ENCODE results near the gene PXT1.
"Not testable (repeated sequence)": the region's sequence is repeated elsewhere in the genome, so short reads cannot be mapped to it uniquely, and the experiment has no call there.

PXT1 gene

DNA sequence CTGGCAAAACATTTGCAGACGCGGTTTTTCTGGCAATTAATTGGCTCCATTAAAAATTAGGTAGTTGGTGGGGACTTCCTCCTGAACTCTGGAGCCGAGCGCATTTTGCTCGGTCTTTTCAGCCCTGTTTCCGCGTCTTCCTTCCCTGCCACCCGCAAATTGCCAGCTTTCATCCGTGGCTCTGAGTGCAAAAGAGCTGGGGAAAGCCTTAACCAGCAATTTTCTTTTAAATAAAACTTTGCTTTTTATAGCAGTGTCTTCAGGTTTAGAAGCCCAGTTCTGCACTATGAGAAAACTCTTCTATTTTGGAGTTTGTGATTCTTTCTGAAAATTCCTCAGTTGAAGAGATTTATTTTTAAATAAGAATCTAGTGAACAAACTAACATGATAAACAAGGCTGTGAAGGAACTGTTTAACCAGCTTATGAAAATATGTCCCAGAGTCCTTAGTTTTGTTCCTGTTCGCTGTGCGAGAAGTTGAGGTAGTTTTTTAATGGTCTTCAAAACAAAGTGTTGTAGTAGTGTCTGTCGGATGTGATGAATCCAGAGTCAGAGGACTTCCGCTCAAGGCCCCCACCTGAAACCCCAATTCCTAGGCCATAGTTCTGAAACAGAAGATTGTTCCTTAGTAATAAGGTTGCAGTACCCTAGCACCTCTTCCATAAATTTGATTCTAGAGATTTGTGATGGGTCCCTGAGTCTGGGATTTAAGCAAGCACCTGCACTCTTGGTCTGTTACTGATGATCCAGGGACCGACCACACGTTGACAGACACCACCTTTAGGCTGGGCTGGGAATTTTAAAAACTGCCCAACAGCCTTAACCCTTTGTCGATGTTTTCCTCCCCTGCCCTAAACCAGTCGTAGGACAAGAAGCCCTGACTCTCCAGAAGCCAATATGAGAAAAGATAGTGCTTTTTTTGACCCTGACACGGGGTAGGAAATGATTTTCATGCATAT lies 1.1 kb upstream of the PXT1 start:
- peak; percentile 26 for DNase-seq

DNA sequence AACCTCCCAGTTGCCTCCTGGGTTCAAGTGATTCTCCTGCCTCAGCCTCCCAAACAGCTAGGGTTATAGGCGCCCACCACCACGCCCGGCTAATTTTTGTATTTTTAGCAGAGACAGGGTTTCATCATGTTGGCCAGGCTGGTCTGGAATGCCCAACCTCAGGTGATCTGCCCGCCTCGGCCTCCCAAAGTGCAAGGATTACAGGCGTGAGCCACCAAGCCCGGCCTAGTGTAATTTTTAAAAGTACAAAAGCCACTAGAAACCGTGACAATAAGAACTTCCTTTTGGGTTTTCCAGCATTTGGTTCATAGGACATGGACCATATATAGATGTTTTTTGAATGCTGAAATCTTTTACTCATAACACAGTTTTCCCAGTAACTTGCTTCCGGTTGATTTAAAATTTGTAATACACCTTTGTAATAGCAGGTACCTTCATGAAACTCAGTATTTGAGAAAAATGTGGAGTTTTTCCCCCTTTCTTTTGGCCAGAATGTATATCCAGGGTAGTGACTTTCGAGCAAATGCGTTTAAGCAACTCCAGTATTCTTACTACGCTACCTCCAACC lies 467 bp downstream of the PXT1 start:
- DNase-seq = no peak

DNA sequence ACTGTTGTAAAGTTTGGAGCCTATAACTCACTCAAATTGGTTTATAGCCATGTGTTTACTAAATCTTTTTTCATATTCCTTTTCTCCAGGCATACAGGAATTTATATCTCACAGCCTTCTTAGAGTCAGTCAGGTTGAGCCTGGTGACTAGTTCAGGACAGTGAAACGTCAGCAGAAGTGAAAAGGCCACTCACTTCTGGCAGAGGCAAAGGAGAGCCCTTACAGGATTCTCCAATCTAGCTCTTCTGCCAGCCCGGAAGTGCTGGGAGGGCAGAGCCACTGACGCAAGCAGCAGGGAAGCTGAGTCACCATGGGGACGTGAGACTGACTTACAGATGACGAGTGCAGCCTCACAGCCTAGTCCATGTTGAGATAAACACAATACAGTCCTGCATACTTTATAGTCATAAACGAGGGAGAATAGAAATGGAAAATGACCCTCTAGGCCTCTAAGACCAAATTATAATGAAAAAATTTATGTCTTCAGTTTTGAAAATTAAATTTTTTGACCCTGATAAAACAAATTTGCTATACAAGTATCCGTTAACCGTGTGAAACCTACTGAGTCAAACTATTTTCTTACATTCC lies 1.3 kb downstream of the PXT1 start:
- no peak for DNase-seq

DNA sequence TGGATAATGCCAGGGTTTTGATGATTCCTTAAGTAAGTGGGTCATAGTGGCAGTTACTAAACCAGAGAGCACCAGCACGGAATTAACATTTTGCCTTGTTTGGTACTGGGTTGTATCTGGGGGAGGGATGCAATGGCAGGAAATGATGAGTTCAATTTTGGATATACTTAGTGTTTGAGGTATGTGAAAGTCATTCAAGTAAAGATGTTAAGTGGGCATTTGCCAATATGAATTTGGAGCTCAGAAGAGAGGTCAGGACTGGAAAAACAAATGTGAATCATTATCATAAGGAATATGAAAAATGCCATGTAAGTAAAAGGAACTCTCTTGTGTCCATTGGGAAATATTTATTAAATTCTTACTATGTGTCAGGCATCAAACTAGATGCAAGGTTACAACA lies 6.2 kb downstream of the PXT1 start:
- DNase-seq = no peak

DNA sequence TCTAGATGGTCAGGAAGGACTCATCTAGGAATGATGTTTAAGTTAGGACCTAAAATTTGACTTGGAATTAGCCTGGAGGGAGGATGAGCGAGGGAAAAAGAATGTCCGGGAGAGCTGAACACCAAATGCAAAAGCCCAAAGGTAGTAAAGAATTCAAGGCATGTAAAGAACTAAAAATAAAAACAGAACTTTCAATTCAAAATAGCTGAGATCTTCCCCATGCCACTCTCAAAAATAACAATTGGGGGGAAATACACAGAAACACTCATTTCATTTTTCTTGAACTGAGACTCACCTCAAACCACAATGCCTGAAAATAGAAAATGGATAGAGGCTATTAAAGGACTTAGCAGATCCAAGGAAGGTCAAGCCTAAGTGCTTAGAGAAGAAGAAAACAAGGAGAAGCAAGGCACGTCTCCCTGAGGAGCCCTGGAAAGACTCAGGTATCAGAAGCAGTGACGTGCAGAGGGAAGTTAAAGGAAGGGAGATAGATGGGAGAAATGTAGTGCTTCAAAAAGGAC lies 10.4 kb downstream of the PXT1 start:
- no peak for DNase-seq

DNA sequence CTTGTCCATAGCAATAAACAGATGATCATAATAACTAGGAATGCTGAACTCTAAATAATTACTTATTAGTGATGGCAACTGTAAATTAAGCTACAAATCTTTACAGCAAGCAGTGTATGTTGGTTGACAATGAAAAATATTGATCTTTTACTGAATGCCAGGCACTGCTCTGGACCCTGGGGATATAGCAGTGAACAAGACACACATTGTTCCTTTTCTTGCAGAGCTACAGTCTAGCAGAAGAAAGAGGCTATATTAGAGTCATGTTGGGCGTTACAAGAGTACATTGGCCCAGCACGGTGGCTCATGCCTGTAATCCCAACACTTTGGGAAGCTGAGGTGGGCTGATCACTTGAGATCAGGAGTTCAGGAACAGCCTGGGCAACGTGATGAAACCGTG lies 11.5 kb downstream of the PXT1 start:
- DNase-seq = no peak

DNA sequence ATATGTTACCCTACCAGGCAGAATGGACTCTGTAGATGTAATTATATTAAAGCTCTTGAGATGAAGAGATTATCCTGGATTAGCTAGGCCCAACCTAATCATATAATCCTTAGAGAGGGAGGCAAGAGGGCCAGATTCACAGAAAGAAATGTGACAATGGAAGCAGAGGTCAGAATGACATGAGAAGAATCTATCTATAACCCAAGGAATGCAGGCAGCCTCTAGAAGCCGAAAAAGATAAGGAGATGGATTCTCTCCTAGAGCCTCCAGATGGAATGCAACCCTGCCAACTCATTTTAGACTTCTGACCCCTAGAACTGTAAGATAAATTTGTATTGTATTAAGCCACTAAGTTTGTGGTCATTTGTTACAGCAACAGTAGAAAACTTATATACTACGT lies 12.3 kb downstream of the PXT1 start:
- no peak for DNase-seq

DNA sequence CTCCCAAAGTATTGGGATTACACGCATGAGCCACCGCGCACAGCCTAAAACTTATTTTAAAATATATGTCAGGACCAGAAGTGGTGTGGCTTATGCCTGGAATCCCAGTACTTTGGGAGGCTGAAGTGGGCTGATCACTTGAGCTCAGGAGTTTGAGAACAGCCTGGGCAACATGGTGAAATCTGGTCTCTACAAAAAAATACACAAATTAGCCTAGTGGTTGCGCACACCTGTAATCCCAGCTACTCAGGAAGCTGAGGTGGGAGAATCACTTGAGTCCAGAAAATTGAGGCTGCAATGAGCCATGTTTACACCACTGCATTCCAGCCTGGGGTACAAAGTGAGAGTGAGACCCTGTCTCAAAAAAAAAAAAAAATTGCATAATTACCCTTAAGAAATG lies 13.7 kb downstream of the PXT1 start:
- DNase-seq = no peak

DNA sequence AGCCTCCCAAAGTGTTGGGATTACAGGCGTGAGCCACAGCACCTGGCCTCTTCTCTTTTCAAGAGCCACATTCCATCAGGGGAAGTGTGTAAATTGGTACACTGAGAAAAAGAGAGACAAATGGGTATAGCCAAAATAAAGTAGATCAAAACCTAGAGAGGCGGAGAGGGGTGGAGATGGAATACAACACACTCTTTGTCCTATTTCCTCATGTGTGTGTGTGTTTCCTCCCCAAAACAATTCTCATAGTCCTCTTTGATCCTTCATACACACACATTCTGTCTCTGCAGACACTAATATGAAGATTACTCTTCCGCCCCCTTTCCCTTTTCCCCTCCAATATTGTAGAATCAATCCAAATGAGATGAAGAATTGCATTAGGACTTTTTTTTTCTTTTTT lies 16.0 kb downstream of the PXT1 start:
- DNase-seq = no peak

DNA sequence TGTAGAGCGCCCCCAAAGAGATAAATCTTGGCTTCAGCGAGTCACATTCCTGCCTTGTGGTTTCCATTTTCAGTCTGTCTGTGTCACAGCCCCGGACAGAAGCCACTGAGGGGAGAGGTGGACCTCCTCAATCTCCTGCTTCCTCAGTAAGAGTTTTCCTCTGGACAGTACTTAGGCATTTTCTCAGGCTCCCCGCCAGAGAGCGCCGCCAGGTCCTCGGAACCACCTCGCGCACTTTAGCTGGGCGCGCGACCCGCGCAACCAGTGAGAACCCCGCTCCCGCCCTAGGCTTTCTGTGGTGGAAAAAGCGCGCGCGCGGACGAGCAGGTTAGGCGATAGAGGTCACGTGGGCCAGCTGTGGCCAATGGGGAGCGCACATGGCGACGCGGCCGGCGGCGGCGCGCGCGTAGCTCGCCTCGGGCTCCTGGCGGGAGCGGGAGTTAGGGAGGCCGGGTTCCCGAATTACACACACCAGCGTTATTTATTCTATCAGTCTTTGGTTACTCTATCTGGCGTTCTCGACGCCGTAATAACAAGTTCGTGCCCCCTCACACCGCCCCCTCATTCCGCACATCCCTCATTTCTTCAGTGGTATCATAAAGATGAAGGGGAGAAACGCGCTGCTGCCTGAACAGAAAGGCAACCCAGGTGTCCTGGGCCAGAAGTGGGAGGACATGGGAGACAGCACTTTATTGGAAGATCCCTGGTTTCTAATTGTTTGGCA lies 19.4 kb downstream of the PXT1 start:
- DNase-seq = peak; percentile 94

DNA sequence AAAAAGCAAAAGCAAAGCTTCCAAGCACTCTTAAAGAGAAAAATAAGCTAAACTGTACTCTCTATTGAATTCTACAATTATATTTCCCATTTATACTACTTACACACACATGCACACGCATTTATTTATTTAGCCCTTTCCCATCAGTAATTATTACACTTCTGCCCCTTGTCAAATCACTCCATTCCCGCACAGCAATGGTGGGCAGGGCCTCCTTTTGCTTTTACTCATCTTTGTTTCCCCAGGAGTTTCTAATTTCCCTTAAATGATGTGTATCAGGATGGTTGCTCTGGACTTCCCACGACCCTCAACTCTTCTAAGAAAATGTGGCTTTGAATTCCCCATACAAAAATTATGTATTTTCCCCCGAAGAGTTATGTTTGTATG lies 19.9 kb downstream of the PXT1 start:
- no peak for DNase-seq

DNA sequence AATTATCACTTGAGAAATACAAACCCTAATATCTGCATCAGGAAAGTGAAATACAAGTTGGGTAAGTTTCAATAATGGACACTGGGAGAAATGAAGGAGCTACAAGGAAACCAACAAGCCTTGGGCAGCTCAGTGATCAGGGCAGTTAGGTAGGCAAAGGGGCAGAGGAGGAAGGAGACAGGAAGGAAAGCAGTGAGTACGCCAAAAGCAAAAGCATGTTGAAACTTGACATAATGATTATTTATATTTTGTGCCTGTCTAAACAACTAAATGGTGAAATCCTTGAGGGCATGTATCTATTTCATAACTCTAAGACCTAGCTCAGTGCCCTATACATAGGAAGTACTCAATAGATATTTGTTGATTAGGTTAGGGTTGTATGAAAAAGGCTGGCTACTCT lies 23.3 kb downstream of the PXT1 start:
- no peak for DNase-seq

DNA sequence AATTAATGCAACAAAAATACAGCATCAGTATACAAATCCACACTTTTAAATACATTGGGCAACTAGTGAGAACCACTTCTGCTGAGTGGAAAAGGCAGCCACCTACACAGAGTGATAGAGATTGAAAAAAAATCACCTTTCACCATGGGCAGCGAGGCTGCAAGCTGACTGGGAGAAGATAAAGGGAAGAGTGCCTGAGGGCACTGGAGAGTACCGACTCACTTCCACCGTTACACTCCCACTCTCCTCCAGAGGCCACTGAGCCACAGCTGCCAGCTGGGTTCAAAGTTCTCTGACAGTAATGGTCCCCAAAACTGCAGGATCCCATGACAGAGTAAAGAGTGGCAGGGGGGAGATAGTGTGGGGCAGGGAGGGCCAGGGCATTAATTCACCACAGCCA lies 24.1 kb downstream of the PXT1 start:
- no peak for DNase-seq

DNA sequence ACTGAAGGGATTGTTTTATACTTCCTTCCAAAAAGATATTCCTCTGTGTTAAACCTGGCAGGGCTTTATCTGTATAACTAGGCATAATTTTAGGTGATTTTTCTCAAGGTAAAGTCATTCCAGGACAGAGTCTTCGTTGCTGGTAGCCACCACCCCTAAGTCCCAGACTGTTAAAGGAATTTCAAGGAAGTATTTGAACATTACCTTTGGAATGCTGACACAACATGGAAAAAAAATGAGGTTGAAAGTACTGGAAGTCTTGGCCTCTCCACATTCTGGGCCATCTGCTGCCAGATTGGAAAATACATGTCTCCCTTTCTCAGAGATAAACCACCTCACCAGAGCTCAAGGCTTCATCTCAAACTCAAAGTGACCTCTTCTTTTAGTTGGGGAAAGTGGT lies 28.2 kb downstream of the PXT1 start:
- no peak for DNase-seq

DNA sequence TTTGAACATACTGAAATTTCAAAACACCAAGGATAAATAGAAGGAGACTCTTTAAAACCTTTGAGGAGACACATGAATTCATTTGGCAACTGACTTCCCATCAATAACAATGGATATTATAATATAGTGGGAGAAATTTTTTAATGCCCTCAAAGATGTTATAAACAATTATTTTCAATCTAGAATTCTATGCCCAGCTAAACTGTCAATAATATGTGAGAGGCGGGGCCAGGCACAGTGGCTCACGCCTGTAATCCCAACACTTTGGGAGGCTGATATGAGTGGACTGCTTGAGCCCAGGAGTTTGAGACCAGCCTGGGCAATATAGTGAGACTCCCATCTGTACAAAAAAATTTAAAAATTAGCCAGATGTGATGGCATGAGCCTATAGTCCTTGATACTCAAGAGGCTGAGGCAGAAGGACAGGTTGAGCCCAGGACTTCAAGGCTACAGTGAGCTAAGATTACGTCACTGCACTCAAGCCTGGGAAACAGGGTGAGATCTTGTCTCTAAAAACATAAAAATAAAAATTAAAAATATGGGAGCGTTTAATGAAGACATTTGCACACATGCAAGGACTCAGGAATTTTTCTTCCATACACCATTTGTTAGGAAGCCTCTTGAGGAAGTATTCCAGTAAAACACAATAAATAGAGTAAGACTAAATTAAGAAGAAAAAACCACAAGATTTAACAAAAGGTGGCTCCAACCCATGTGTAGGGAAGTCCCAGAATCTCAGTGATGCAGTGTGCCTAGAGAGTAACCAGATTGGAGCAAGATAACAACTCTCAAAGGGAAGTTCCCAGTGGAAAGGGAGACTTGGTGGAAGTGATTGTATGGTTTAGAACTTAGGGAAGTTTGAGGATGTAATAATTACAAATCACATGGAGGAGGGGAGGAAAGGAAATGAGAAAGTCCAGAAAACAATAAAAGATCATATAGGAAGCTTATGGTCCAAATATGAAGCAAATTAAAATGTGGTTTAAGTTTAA lies 28.9 kb downstream of the PXT1 start:
- DNase-seq = no peak

DNA sequence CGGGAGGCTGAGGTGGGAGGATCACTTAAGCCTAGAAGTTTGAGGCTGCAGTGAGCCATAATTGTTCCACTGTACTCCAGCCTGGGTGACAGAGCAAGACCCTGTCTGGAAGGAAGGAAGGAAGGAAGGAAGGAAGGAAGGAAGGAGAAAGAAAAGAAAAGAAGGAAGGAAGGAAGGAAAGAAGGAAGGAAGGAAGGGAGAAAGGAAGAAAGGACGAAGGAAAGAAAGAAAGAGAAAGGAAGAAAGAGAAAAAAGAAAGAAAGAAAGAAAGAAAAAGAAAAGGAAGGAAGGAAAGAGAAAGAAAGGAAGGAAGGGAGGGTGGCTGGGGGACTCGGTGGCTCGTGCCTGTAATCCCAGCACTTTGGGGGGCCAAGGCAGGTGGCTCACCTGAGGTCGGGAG lies 32.9 kb downstream of the PXT1 start:
- DNase-seq = not testable (repeated sequence)

DNA sequence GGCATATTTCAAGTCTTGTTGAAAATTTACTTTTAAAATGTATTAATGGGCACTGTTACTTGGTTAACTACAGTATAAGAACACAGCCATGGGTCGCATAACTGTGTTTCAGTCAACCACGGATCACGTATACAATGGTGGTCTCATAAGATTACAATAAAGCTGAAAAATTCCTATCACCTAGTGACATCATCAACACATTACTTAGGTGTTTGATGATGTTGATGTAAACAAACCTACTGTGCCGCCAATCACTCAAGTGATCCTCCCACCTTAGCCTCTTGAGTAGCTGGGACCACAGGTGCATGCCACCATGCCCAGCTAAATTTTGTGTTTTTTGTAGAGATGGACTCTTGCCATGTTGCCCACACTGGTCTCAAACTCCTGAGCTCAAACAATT lies 38.5 kb downstream of the PXT1 start:
- DNase-seq = no peak

DNA sequence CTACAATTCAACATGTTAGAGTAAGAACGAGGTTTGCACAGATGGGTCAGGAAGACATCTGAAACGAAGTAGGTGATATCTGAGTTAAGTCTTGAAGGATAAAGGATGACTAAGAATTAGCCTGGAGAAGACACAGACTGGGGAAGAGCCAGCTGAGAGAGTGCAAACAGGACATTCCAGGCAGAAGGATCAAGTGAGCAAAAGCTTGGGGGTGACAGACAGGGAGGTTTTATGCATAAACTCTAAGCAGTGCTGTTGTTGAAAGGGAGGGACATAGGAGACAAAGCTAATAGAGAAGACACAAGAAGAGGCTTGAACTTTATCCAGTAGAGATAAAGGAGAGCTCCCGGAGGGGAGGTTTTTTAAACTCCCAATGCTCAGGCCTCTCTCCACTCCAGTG lies 40.2 kb downstream of the PXT1 start:
- no peak for DNase-seq

DNA sequence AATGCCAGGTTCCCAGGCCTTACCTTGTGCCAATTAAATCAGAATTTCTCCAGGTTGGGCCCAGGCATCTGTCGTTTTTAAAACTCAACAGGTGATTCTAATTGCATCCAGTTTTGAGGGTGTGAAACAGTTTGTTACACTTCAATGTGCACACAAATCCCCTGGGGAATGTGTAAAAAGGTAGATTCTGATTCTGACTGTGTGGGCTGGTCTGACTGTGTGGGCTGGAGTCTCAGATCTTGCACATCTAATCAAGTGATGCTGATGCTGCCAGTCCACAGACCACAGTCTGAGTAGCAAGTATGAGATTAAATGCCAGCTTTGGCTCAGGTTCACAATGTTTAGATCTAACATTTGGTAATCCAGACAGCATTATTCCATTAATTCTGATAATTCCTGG lies 42.7 kb downstream of the PXT1 start:
- DNase-seq = no peak

DNA sequence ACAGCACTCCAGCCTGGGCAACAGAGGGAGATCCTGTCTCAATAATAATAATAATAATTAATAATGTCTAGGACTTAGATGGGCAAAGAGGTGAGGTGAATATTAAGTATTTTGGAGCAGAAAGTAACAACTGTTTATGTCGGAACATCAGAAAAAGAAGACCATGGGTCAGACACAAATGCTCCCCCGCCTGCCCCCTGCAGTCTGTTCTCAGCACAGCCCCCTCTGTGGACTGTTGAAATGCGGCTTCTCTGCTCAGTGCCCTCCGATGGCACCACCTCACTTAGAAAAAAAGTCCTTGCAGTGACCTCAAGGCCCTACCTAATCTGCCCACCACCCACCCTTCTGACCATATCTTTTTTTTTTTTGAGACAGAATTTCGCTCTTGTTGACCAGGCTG lies 50.0 kb downstream of the PXT1 start:
- DNase-seq = no peak

DNA sequence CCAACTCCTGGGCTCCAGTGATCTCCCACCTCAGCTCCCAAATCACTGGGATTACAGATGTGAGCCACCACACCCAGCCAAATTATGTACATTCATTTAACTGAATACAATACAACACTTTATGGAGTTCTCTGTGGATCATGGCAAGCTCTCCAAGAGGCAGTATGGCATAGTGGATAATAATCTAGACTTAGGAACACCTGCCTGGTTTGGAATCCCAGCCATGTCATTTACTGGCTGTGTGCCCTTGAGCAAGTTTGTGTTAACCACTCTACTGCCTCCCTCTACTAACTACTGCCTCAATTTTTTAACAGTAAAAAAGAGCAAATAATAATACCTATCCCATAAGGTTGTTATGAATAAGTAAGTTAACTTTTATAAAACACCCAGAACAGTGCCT lies 53.3 kb downstream of the PXT1 start:
- no peak for DNase-seq

Measured in NCI-H1694 treated with DMSO at 0.1 percent for 48 hours (cell line).